ENCODE results near the gene S100A2.

GRCh38 chr1:153588482-153588881 is 22.8 kb upstream of the S100A2 start:
- TF ChIP-seq GATA2 (IDR thresholded peaks at IDR 0.05; ENCODE audit: low read depth, low read length) (no peak), GATA3 (IDR thresholded peaks at IDR 0.05; ENCODE audit: low read depth, low read length) (no peak)
